A673 (cell line): ENCODE results near the gene GAPDH. TPM values are rescaled to one million over a fixed set of nuclear protein-coding genes. Genes with fewer than 3 reads are reported as not detected.
"Not testable (repeated sequence)": the region's sequence is repeated elsewhere in the genome, so short reads cannot be mapped to it uniquely, and the experiment has no call there.

Source experiments
- BruUV-seq: library from RNA; stranded (reverse); fragments of 400-500 nt; replicated peaks from 2 replicates; lab custom pipeline; 2021; lab: Mats Ljungman, UMichigan
- CTCF ChIA-PET: fragments of 300-600 bp; sonication (Branson Sonifier 250); formaldehyde crosslinking; loops from one replicate; lab custom pipeline; 2022; ENCODE audit warnings: antibody characterized with exemption; lab: Charles Lee
- POLR2A ChIA-PET: fragments of 300-600 bp; sonication (Branson Sonifier 250); formaldehyde crosslinking; loops from one replicate; lab custom pipeline; 2022; ENCODE audit warnings: antibody characterized with exemption; ENCODE audit not compliant: low non-redundant PET; lab: Charles Lee
- DNase-seq: peaks from one replicate; pipeline ENCODE4 v3.0.0-alpha.2; 2015; ENCODE audit warnings: low spot score
- H3K27ac ChIP-seq: fragments of 200-600 bp; sonication (generic); 2 replicates; pipeline ENCODE4 v1.5.1; 2016; ENCODE audit warnings: mixed run types, low read depth, mild to moderate bottlenecking, mixed read lengths, antibody characterized with exemption, low read length; ENCODE audit not compliant: poor library complexity, severe bottlenecking
- H3K27me3 ChIP-seq: fragments of 200-600 bp; sonication (generic); replicated peaks from 2 replicates; pipeline ENCODE4 v1.6.1; 2017; ENCODE audit warnings: mixed run types, low read depth, mild to moderate bottlenecking, mixed read lengths, antibody characterized with exemption, low read length; ENCODE audit not compliant: insufficient read depth, poor library complexity
- H3K36me3 ChIP-seq: fragments of 200-600 bp; sonication (generic); 2 replicates; pipeline ENCODE4 v1.6.1; 2016; ENCODE audit warnings: mixed run types, mild to moderate bottlenecking, mixed read lengths, antibody characterized with exemption, low read length; ENCODE audit not compliant: insufficient read depth, poor library complexity, severe bottlenecking
- H3K4me1 ChIP-seq: fragments of 200-600 bp; sonication (generic); 2 replicates; pipeline ENCODE4 v1.6.1; 2017; ENCODE audit warnings: mixed run types, mild to moderate bottlenecking, mixed read lengths, antibody characterized with exemption, low read length; ENCODE audit not compliant: insufficient read depth, poor library complexity, severe bottlenecking
- H3K4me3 ChIP-seq: fragments of 200-600 bp; sonication (generic); 2 replicates; pipeline ENCODE4 v1.5.1; 2016; ENCODE audit warnings: low read depth, mixed run types, mild to moderate bottlenecking, mixed read lengths, low read length; ENCODE audit not compliant: poor library complexity, severe bottlenecking
- H3K9me3 ChIP-seq: fragments of 200-600 bp; sonication (generic); 2 replicates; pipeline ENCODE4 v1.6.1; 2016; ENCODE audit warnings: mixed run types, low read depth, mild to moderate bottlenecking, mixed read lengths, antibody characterized with exemption, low read length; ENCODE audit not compliant: poor library complexity, severe bottlenecking
- CTCF ChIP-seq: fragments of 300-800, 200-600 bp; sonication (generic); conservative IDR thresholded peaks from 2 replicates; pipeline ENCODE4 v1.5.1; 2017; ENCODE audit warnings: low read depth, mild to moderate bottlenecking, antibody characterized with exemption, low read length, moderate library complexity, mixed read lengths
- EZH2 ChIP-seq: fragments of 200-600 bp; sonication (generic); IDR thresholded peaks from 2 replicates; pipeline ENCODE4 v1.6.1; 2017; ENCODE audit warnings: borderline replicate concordance, low read depth, mild to moderate bottlenecking, mixed read lengths, antibody characterized with exemption, low read length; ENCODE audit not compliant: poor library complexity, severe bottlenecking
- intact Hi-C: fragments of 100-400 bp; cut with micrococcal nuclease; formaldehyde crosslinking; loops from one replicate; pipeline ENCODE4 v1.10.0; 2022; ENCODE audit not compliant: unreplicated experiment
- total RNA-seq: library from RNA; stranded (reverse); gene quantifications from 2 replicates; pipeline ENCODE4 v1.2.3, GENCODE V29; 2021

The GAPDH gene
- total RNA-seq, 1 experiment from 2014 or later: 5,657 TPM

DNA sequence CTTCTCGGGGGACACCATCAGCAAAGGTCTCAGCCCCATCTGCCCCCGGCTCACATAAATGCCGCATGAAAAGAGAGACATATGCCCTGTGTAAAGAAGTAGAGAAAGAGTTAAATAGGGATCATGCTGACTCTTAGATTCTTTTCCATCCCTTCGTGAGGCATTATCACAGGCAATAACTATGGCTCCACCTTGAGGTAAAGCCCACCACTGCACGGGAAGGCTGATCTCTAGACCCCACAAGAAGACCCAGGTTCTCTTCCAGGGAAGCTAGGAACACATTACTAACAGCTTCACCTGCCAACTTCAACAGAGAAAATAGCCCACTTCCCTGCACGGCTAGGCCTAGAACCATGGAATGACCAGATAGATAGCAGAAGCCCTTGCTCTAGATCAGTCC lies 47.9 kb downstream of the GAPDH start:
- intact Hi-C loops: no loop called here
- no peak overlapping the region for H3K4me3 ChIP-seq
- no peak for TF ChIP-seq EZH2
- peak; percentile 43 for TF ChIP-seq CTCF
- H3K27ac ChIP-seq: no peak overlapping the region
- DNase-seq: peak; percentile 17
- POLR2A ChIA-PET: no interaction called here
- H3K9me3 ChIP-seq: no peaks in the 10 kb centered on the region
- no peaks in the 10 kb centered on the region for H3K4me1 ChIP-seq
- CTCF ChIA-PET: no interaction called here
- BruUV-seq: no TSS peak
- peaks cover 85% of the 10 kb centered on the region for H3K36me3 ChIP-seq
- H3K27me3 ChIP-seq: no peaks in the 10 kb centered on the region

DNA sequence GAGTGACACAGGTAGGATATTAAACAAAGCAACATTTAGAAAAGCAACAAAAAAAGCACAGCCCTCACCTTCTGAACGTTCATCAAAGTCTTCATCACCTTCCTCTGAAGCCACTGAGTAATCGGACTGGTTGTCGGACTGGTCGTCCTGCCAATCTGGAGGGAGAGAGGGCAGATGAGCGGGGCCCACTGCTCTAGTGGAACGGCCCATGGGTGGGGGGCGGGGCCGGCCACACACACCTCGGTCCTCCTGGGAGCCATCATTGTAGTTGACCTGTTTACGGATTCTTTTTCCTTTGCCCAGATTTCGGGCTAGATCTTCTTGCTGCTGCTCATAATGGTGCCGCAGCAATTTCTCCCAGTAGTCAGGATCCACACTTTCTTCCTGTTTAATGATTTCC lies 48.6 kb downstream of the GAPDH start:
- H3K4me3 ChIP-seq: no peak overlapping the region
- ChIA-PET POLR2A (no interaction called here), CTCF (no interaction called here)
- no peaks in the 10 kb centered on the region for H3K4me1 ChIP-seq
- TSS peak; percentile 78 for BruUV-seq
- peaks cover 85% of the 10 kb centered on the region for H3K36me3 ChIP-seq
- H3K9me3 ChIP-seq: no peaks in the 10 kb centered on the region
- no peak overlapping the region for H3K27ac ChIP-seq
- intact Hi-C loops: no loop called here
- no peaks in the 10 kb centered on the region for H3K27me3 ChIP-seq
- DNase-seq: no peak
- TF ChIP-seq CTCF (no peak), EZH2 (no peak)

- CTCF ChIA-PET: no interaction called here
- POLR2A ChIA-PET: no interaction called here
- H3K9me3 ChIP-seq: no peaks in the 10 kb centered on the region
- no peak overlapping the region for H3K4me3 ChIP-seq
- H3K4me1 ChIP-seq: no peaks in the 10 kb centered on the region
- no TSS peak for BruUV-seq
- intact Hi-C loops: no loop called here
- no peak overlapping the region for H3K27ac ChIP-seq
- peaks cover 84% of the 10 kb centered on the region for H3K36me3 ChIP-seq
- DNase-seq: no peak
- TF ChIP-seq EZH2 (no peak), CTCF (no peak)
- no peaks in the 10 kb centered on the region for H3K27me3 ChIP-seq
Measured at GRCh38 chr12:6584293-6584692, 50.0 kb downstream of the GAPDH start.

- CTCF ChIA-PET, BruUV-seq, H3K9me3 ChIP-seq, H3K27me3 ChIP-seq, H3K4me1 ChIP-seq, H3K4me3 ChIP-seq, intact Hi-C loops, DNase-seq, H3K27ac ChIP-seq: not testable (repeated sequence)
- H3K36me3 ChIP-seq: peaks cover 87% of the 10 kb centered on the region
- POLR2A ChIA-PET: interaction anchor here (0.7 kb wide), 1 partner anchor 264 kb away, joined by 3 read pairs; the partner anchor contains the start of gene CDCA3
Measured at GRCh38 chr12:6586569-6586968, 52.3 kb downstream of the GAPDH start.
